Panc1 (cell line): ENCODE data around the gene USP6NL.

Experiments used
- POLR2AphosphoS5 ChIP-seq: IDR thresholded peaks from 2 replicates; pipeline ENCODE4 v1.6.1; 2012; ENCODE audit warnings: mild to moderate bottlenecking, low read depth, low read length, moderate library complexity
- SIN3A ChIP-seq: IDR thresholded peaks from 2 replicates; pipeline ENCODE4 v1.6.1; 2012; ENCODE audit warnings: low read depth, mild to moderate bottlenecking, low read length, moderate library complexity, borderline replicate concordance; ENCODE audit not compliant: insufficient read depth
- TCF7L2 ChIP-seq: IDR thresholded peaks from 2 replicates; pipeline ENCODE4 v1.6.1; 2011; ENCODE audit warnings: mild to moderate bottlenecking, low read depth, low read length, inconsistent platforms
- TF ChIP-seq, protein P1 (sequence below): fragments of 450-650 bp; IDR thresholded peaks from 2 replicates; pipeline ENCODE4 v1.5.1; 2017; ENCODE audit warnings: mild to moderate bottlenecking
- TF ChIP-seq, protein P2 (sequence below), 2 experiments: IDR thresholded peaks; 2 replicates each; pipeline ENCODE4 v1.6.1; 2011 to 2012; ENCODE audit warnings: low read depth in 2 of 2, control low read depth in 1 of 2, low read length in 1 of 2, mild to moderate bottlenecking in 1 of 2, moderate library complexity in 1 of 2; ENCODE audit not compliant: insufficient read depth in 1 of 2

DNA sequence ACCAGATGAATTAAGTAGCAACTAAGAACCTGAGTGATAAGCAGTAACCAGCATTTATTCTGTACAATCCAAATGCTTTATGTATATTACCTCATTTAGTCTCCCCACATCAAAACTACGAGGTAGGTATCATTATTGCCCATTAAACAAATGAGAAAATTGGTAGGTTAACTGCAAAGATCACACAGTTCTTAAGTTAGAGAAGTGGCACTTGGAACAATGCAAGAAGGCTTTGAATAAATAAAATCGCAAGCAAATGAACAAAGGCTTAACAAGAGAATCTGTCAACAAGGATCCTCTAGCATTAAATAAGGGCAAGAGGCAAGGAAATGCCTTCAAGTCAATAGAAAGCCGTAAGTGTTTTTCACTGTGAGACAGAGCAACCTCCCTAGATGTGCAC lies 70.2 kb downstream of the USP6NL start:
- TF ChIP-seq, protein P1, sequence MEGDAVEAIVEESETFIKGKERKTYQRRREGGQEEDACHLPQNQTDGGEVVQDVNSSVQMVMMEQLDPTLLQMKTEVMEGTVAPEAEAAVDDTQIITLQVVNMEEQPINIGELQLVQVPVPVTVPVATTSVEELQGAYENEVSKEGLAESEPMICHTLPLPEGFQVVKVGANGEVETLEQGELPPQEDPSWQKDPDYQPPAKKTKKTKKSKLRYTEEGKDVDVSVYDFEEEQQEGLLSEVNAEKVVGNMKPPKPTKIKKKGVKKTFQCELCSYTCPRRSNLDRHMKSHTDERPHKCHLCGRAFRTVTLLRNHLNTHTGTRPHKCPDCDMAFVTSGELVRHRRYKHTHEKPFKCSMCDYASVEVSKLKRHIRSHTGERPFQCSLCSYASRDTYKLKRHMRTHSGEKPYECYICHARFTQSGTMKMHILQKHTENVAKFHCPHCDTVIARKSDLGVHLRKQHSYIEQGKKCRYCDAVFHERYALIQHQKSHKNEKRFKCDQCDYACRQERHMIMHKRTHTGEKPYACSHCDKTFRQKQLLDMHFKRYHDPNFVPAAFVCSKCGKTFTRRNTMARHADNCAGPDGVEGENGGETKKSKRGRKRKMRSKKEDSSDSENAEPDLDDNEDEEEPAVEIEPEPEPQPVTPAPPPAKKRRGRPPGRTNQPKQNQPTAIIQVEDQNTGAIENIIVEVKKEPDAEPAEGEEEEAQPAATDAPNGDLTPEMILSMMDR: no peak
- no peak for TF ChIP-seq POLR2AphosphoS5
- TF ChIP-seq TCF7L2: no peak
- TF ChIP-seq, protein P2, sequence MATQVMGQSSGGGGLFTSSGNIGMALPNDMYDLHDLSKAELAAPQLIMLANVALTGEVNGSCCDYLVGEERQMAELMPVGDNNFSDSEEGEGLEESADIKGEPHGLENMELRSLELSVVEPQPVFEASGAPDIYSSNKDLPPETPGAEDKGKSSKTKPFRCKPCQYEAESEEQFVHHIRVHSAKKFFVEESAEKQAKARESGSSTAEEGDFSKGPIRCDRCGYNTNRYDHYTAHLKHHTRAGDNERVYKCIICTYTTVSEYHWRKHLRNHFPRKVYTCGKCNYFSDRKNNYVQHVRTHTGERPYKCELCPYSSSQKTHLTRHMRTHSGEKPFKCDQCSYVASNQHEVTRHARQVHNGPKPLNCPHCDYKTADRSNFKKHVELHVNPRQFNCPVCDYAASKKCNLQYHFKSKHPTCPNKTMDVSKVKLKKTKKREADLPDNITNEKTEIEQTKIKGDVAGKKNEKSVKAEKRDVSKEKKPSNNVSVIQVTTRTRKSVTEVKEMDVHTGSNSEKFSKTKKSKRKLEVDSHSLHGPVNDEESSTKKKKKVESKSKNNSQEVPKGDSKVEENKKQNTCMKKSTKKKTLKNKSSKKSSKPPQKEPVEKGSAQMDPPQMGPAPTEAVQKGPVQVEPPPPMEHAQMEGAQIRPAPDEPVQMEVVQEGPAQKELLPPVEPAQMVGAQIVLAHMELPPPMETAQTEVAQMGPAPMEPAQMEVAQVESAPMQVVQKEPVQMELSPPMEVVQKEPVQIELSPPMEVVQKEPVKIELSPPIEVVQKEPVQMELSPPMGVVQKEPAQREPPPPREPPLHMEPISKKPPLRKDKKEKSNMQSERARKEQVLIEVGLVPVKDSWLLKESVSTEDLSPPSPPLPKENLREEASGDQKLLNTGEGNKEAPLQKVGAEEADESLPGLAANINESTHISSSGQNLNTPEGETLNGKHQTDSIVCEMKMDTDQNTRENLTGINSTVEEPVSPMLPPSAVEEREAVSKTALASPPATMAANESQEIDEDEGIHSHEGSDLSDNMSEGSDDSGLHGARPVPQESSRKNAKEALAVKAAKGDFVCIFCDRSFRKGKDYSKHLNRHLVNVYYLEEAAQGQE (IDR thresholded peaks at IDR 0.05; ENCODE audit: insufficient read depth in 1 of 2, low read depth in 2 of 2, low read length in 1 of 2): no peak
- no peak for TF ChIP-seq SIN3A
